Left renal cortex interstitium (tissue), 4 donors: ENCODE results near the gene GAS2. TPM values are rescaled to one million over a fixed set of nuclear protein-coding genes. Genes with fewer than 3 reads are reported as not detected.
A peak's percentile ranks its signal among the peaks of the same experiment; 100 is the strongest.
"Not testable (repeated sequence)": the region's sequence is repeated elsewhere in the genome, so short reads cannot be mapped to it uniquely, and the experiment has no call there.

Experiments
- DNase-seq, 4 donors: peaks; one replicate each; pipeline ENCODE4 v3.0.0-alpha.2; 2013; ENCODE audit warnings: low read depth in 4 of 4, low spot score in 2 of 4, missing footprints in 1 of 4
- polyA plus RNA-seq, 4 donors: library from polyadenylated mRNA; unstranded; fragments of 120-200 nt; gene quantifications; one replicate each; pipeline ENCODE4 v1.2.1, GENCODE V29; 2013; ENCODE audit not compliant: insufficient read length in 4 of 4

The GAS2 gene
- 10 to 100 TPM in 3 of 4 donors, 1 to 10 TPM in 1; 9.6 to 13.0 (median 11.1) TPM for polyA plus RNA-seq

- DNase-seq = peak in 3 of 4 donors; percentile 28 to 45 (median 38)
Measured at GRCh38 chr11:22666325-22666687, at the start of gene GAS2. Gene GAS2, plus strand, starts transcription at chr11:22666611. Its CDS starts 8,259 bp downstream, at chr11:22674870.

GRCh38 chr11:22617868-22618267, 48.5 kb upstream of the GAS2 start:
- no peak for DNase-seq

GRCh38 chr11:22624742-22625447, 41.5 kb upstream of the GAS2 start:
- DNase-seq = peak in 3 of 4 donors; percentile 47 to 68 (median 63)

- DNase-seq = peak; percentile 98 to 100 (median 99)
Measured at GRCh38 chr11:22625448-22626287, 40.7 kb upstream of the GAS2 start, which contains the start of gene FANCF. Gene FANCF, minus strand, starts transcription at chr11:22625823. Its CDS starts 13 bp downstream, at chr11:22625810.

- no peak for DNase-seq
Measured at GRCh38 chr11:22626573-22627239, 39.7 kb upstream of the GAS2 start.

- DNase-seq = no peak
Measured at GRCh38 chr11:22627421-22627820, 39.0 kb upstream of the GAS2 start.

- no peak for DNase-seq
Measured at GRCh38 chr11:22633354-22633902, 33.0 kb upstream of the GAS2 start.

- no peak for DNase-seq
Measured at GRCh38 chr11:22634897-22635629, 31.3 kb upstream of the GAS2 start.

- DNase-seq = no peak
Measured at GRCh38 chr11:22635689-22636088, 30.7 kb upstream of the GAS2 start.

- DNase-seq = no peak
Measured at GRCh38 chr11:22640862-22641261, 25.5 kb upstream of the GAS2 start.

- no peak for DNase-seq
Measured at GRCh38 chr11:22641559-22641958, 24.9 kb upstream of the GAS2 start.

- DNase-seq = not testable (repeated sequence)
Measured at GRCh38 chr11:22652346-22652745, 14.1 kb upstream of the GAS2 start.

- DNase-seq = no peak
Measured at GRCh38 chr11:22656130-22656529, 10.3 kb upstream of the GAS2 start.

- DNase-seq = no peak
Measured at GRCh38 chr11:22657101-22657694, 9.2 kb upstream of the GAS2 start.

- DNase-seq = no peak
Measured at GRCh38 chr11:22659783-22660182, 6.6 kb upstream of the GAS2 start.

GRCh38 chr11:22666688-22667439, 453 bp downstream of the GAS2 start:
- peak in 2 of 4 donors; percentile 12 to 31 for DNase-seq

GRCh38 chr11:22668005-22668796, 1.8 kb downstream of the GAS2 start:
- DNase-seq = no peak

- no peak for DNase-seq
Measured at GRCh38 chr11:22669368-22669767, 3.0 kb downstream of the GAS2 start.
